Endothelial cell of umbilical vein (primary cell): Measurements from ENCODE around the gene GALNT11. TPM values are rescaled to one million over a fixed set of nuclear protein-coding genes. Genes with fewer than 3 reads are reported as not detected.

ENCODE experiments used
- BruUV-seq: library from RNA; stranded (reverse); fragments of 400-500 nt; replicated peaks from 2 replicates; lab custom pipeline; 2021; lab: Mats Ljungman, UMichigan
- CTCF ChIA-PET: fragments of 300-600, 350-600 bp; sonication (Branson Sonifier 250); formaldehyde crosslinking; loops from one replicate; lab custom pipeline; 2021; ENCODE audit warnings: antibody characterized with exemption, inconsistent platforms; lab: Charles Lee
- POLR2A ChIA-PET: fragments of 300-600, 350-600 bp; sonication (Branson Sonifier 250); formaldehyde crosslinking; loops from one replicate; lab custom pipeline; 2021; ENCODE audit warnings: antibody characterized with exemption, inconsistent platforms; lab: Charles Lee
- DNase-seq: peaks from one replicate; pipeline ENCODE4 v3.0.0-alpha.2; 2011; ENCODE audit warnings: low read depth, low spot score
- FAIRE-seq: peaks from 2 replicates; lab custom pipeline; 2011; peaks lifted over from hg19 to GRCh38; lab: Jason Lieb, UNC
- H2AFZ ChIP-seq: 2 replicates; pipeline ENCODE4 v1.6.0; 2012; ENCODE audit warnings: low read depth, low read length, control low read depth, inconsistent platforms
- H3K27ac ChIP-seq: 2 replicates; pipeline ENCODE4 v1.5.1; 2011; ENCODE audit warnings: low read depth, mild to moderate bottlenecking, control low read depth, low read length, moderate library complexity; ENCODE audit not compliant: insufficient read depth
- H3K27me3 ChIP-seq, 2 experiments: 2 replicates each; pipeline versions ENCODE4 v1.6.0 to v1.6.1; 2011; ENCODE audit warnings: low read length in 2 of 2, mixed read lengths in 1 of 2; ENCODE audit not compliant: control insufficient read depth in 2 of 2, insufficient read depth in 2 of 2
- H3K36me3 ChIP-seq, 2 experiments: 2 replicates in 1 of 2; 3 replicates in 1 of 2; pipeline ENCODE4 v1.5.1; 2011; ENCODE audit warnings: low read length in 2 of 2, mild to moderate bottlenecking in 1 of 2, moderate library complexity in 1 of 2; ENCODE audit not compliant: control insufficient read depth in 2 of 2, insufficient read depth in 2 of 2; ENCODE audit errors: extremely low read depth in 1 of 2
- H3K4me1 ChIP-seq: 3 replicates; pipeline ENCODE4 v1.5.1; 2011; ENCODE audit warnings: mild to moderate bottlenecking, low read length; ENCODE audit not compliant: control insufficient read depth, insufficient read depth; ENCODE audit errors: extremely low read depth
- H3K4me2 ChIP-seq: 2 replicates; pipeline ENCODE4 v1.6.1; 2011; ENCODE audit warnings: low read length, control low read depth, mixed read lengths; ENCODE audit not compliant: insufficient read depth
- H3K4me3 ChIP-seq, 3 experiments: fragments of 200-600 bp in 1 of 3; sonication (generic), shearing (Covaris generic) in 1 of 3; replicated peaks in 1 of 3; 2 replicates each; pipeline ENCODE4 v1.5.1; 2011 to 2016; ENCODE audit warnings: control low read depth in 3 of 3, low read length in 3 of 3, mild to moderate bottlenecking in 2 of 3, inconsistent platforms in 1 of 3, low read depth in 1 of 3, moderate library complexity in 1 of 3; ENCODE audit not compliant: insufficient read depth in 1 of 3
- H3K79me2 ChIP-seq: 2 replicates; pipeline ENCODE4 v1.6.0; 2012; ENCODE audit warnings: low read length, inconsistent platforms; ENCODE audit not compliant: control insufficient read depth, insufficient read depth
- H3K9ac ChIP-seq: replicated peaks from 2 replicates; pipeline ENCODE3; 2011; ENCODE audit warnings: low read length, control low read depth; ENCODE audit not compliant: insufficient read depth; ENCODE audit errors: extremely low read depth
- H3K9me1 ChIP-seq: replicated peaks from 3 replicates; pipeline ENCODE4 v1.6.0; 2011; ENCODE audit warnings: mild to moderate bottlenecking, low read length; ENCODE audit not compliant: control insufficient read depth, insufficient read depth; ENCODE audit errors: extremely low read depth
- H3K9me3 ChIP-seq: replicated peaks from 2 replicates; pipeline ENCODE4 v1.5.1; 2012; ENCODE audit warnings: low read length, inconsistent platforms; ENCODE audit not compliant: control insufficient read depth, insufficient read depth
- H4K20me1 ChIP-seq: replicated peaks from 2 replicates; pipeline ENCODE3; 2011; ENCODE audit warnings: mild to moderate bottlenecking, low read length; ENCODE audit not compliant: control insufficient read depth, insufficient read depth; ENCODE audit errors: extremely low read depth
- EZH2 ChIP-seq: IDR thresholded peaks from 2 replicates; pipeline ENCODE4 v1.6.1; 2012; ENCODE audit warnings: borderline replicate concordance, low read depth, mild to moderate bottlenecking, moderate library complexity, low read length, inconsistent platforms; ENCODE audit not compliant: severe bottlenecking
- FOS ChIP-seq: IDR thresholded peaks from 2 replicates; pipeline ENCODE4 v1.6.1; 2011; ENCODE audit warnings: mild to moderate bottlenecking, low read length, moderate library complexity, borderline replicate concordance; ENCODE audit not compliant: insufficient read depth
- GATA2 ChIP-seq: IDR thresholded peaks from 2 replicates; pipeline ENCODE4 v1.7.0; 2011; ENCODE audit warnings: low read depth, mild to moderate bottlenecking, moderate library complexity, mixed read lengths, low read length; ENCODE audit not compliant: insufficient read length, insufficient read depth
- JUN ChIP-seq: IDR thresholded peaks from 2 replicates; pipeline ENCODE4 v1.6.1; 2011; ENCODE audit warnings: borderline replicate concordance, low read depth; ENCODE audit not compliant: insufficient read length, insufficient read depth
- MYC ChIP-seq: IDR thresholded peaks from one replicate; pipeline ENCODE4 v1.6.1; 2011; ENCODE audit warnings: mild to moderate bottlenecking, low read depth, low read length
- POLR2A ChIP-seq: IDR thresholded peaks from 2 replicates; pipeline ENCODE4 v1.6.1; 2012; ENCODE audit warnings: low read depth, mild to moderate bottlenecking, control low read depth, low read length
- POLR2AphosphoS5 ChIP-seq: IDR thresholded peaks from 2 replicates; pipeline ENCODE4 v1.6.1; 2012; ENCODE audit warnings: low read depth, mild to moderate bottlenecking, control low read depth, low read length, moderate library complexity; ENCODE audit not compliant: insufficient read depth
- dilution Hi-C: fragments of 300-500 bp; cut with MboI; formaldehyde crosslinking; loops from one replicate; pipeline ENCODE4 v1.15.0; 2019; ENCODE audit warnings: low sequenced_read_pairs; ENCODE audit not compliant: extremely low pct_ligation_motif_present
- intact Hi-C: fragments of 100-400 bp; cut with micrococcal nuclease; formaldehyde crosslinking; loops from one replicate; pipeline ENCODE4 v1.10.0; 2022
- polyA plus RNA-seq, 4 experiments: library from polyadenylated mRNA; depleted of rRNA in 3 of 4; stranded (reverse) in 3 of 4; unstranded in 1 of 4; fragments of >200 nt; gene quantifications; 2 replicates each; pipeline versions ENCODE4 v1.2.1 to v1.2.3, GENCODE V29; 2011 to 2012; ENCODE audit warnings: missing spikeins in 1 of 4
- total RNA-seq: library from RNA; stranded (reverse); gene quantifications from 2 replicates; pipeline ENCODE4 v1.2.3, GENCODE V29; 2021
- TF ChIP-seq, protein P1 (sequence below): IDR thresholded peaks from 2 replicates; pipeline ENCODE4 v1.6.1; 2011; ENCODE audit not compliant: insufficient read depth, insufficient read length
- TF ChIP-seq, protein P2 (sequence below), 2 donors: IDR thresholded peaks; 1 replicate in 1 of 2; 2 replicates in 1 of 2; pipeline ENCODE4 v1.5.1; 2011; ENCODE audit warnings: low read length in 2 of 2, mild to moderate bottlenecking in 2 of 2, moderate library complexity in 2 of 2, control low read depth in 1 of 2, inconsistent platforms in 1 of 2, low read depth in 1 of 2; ENCODE audit not compliant: insufficient read depth in 1 of 2; ENCODE audit errors: extremely low read depth in 1 of 2

The GALNT11 gene
- total and polyA plus RNA-seq, 2 donors (not counting 3 experiments of a cell fraction or from before 2014, with no cell fraction given) = 27.7 to 36.5 TPM

DNA sequence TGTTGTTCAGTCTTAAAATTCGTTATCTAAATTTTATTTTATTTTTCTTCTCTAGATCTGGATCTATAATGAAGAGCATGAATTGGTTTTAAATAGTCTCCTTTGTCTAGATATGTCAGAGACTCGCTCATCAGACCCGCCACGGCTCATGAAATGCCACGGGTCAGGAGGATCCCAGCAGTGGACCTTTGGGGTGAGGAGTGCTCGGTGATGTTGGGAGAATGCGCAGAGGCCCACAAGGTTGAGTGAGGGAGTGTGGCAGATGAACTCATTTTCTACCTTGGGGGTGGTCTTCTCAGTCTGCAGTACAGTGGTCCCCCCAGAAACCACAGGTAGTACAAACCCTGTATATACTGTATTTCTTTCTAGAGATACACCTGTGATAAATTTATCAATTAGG, 95.3 kb downstream of the GALNT11 start:
- Histone ChIP-seq H3K4me3 (no peak overlapping the region), H3K9ac (no peak overlapping the region), H3K27ac (peak overlapping the region; percentile 25), H3K4me2 (no peak overlapping the region), H3K4me1 (peaks cover 12% of the 10 kb centered on the region), H3K79me2 (no peaks in the 10 kb centered on the region), H3K9me3 (no peaks in the 10 kb centered on the region), H2AFZ (no peak overlapping the region), H3K27me3 (no peaks in the 10 kb centered on the region), H3K9me1 (no peaks in the 10 kb centered on the region), H3K36me3 (peaks cover 15 to 17% of the 10 kb centered on the region in 2 experiments), H4K20me1 (no peaks in the 10 kb centered on the region)
- CTCF ChIA-PET = no interaction called here
- FAIRE-seq (no peak), DNase-seq (no peak)
- intact Hi-C loops (loop anchor here (1.0 kb wide), 1 partner anchor 26 kb away; no protein-coding TSS in a partner anchor), dilution Hi-C loops (no loop called here)
- TF ChIP-seq POLR2A (no peak), GATA2 (no peak), POLR2AphosphoS5 (no peak), FOS (no peak), EZH2 (no peak), JUN (no peak), MYC (no peak)
- TF ChIP-seq, protein P1, sequence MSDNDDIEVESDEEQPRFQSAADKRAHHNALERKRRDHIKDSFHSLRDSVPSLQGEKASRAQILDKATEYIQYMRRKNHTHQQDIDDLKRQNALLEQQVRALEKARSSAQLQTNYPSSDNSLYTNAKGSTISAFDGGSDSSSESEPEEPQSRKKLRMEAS = no peak
- TF ChIP-seq, protein P2, sequence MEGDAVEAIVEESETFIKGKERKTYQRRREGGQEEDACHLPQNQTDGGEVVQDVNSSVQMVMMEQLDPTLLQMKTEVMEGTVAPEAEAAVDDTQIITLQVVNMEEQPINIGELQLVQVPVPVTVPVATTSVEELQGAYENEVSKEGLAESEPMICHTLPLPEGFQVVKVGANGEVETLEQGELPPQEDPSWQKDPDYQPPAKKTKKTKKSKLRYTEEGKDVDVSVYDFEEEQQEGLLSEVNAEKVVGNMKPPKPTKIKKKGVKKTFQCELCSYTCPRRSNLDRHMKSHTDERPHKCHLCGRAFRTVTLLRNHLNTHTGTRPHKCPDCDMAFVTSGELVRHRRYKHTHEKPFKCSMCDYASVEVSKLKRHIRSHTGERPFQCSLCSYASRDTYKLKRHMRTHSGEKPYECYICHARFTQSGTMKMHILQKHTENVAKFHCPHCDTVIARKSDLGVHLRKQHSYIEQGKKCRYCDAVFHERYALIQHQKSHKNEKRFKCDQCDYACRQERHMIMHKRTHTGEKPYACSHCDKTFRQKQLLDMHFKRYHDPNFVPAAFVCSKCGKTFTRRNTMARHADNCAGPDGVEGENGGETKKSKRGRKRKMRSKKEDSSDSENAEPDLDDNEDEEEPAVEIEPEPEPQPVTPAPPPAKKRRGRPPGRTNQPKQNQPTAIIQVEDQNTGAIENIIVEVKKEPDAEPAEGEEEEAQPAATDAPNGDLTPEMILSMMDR (IDR thresholded peaks at IDR 0.05; ENCODE audit: extremely low read depth in 1 of 2, insufficient read depth in 1 of 2, low read depth in 1 of 2, low read length in 2 of 2) = no peak
- BruUV-seq = no TSS peak
- POLR2A ChIA-PET = no interaction called here
